ENCODE results near the gene AMDHD2.

AMDHD2 gene

GRCh38 chr16:2514333-2515179 lies 5.6 kb upstream of the AMDHD2 start:
- no peak for TF ChIP-seq ZNF274 (IDR thresholded peaks at IDR 0.05; ENCODE audit: low read depth, low read length)
- H3K4me3 ChIP-seq (ENCODE audit: low read length) = peak overlapping the region; percentile 73

GRCh38 chr16:2515180-2515851 lies 4.9 kb upstream of the AMDHD2 start:
- peak overlapping the region; percentile 73 for H3K4me3 ChIP-seq (ENCODE audit: low read length)
- TF ChIP-seq ZNF274 (IDR thresholded peaks at IDR 0.05; ENCODE audit: low read depth, low read length) = no peak

GRCh38 chr16:2516391-2517240 lies 3.6 kb upstream of the AMDHD2 start:
- no peak for TF ChIP-seq ZNF274 (IDR thresholded peaks at IDR 0.05; ENCODE audit: low read depth, low read length)
- H3K4me3 ChIP-seq (ENCODE audit: low read length) = no peak overlapping the region

GRCh38 chr16:2517954-2518605 lies 2.1 kb upstream of the AMDHD2 start:
- no peak overlapping the region for H3K4me3 ChIP-seq (ENCODE audit: low read length)

GRCh38 chr16:2518823-2519710 lies 1.1 kb upstream of the AMDHD2 start:
- no peak overlapping the region for H3K4me3 ChIP-seq (ENCODE audit: low read length)
- TF ChIP-seq ZNF274 (IDR thresholded peaks at IDR 0.05; ENCODE audit: low read depth, low read length) = no peak

More at GRCh38 chr16:2517954-2518605, 2.1 kb upstream of the AMDHD2 start:
- TF ChIP-seq ZNF274 (IDR thresholded peaks at IDR 0.05; ENCODE audit: low read depth, low read length) = no peak

- TF ChIP-seq ZNF274 (IDR thresholded peaks at IDR 0.05; ENCODE audit: low read depth, low read length) = no peak
- H3K4me3 ChIP-seq (ENCODE audit: low read length) = no peak overlapping the region; the same call in 1 of the 2 replicates
Observed at GRCh38 chr16:2519711-2520080, 475 bp upstream of the AMDHD2 start.

- peak overlapping the region; percentile 68; the same call in 1 of the 2 replicates for H3K4me3 ChIP-seq (ENCODE audit: low read length)
- TF ChIP-seq ZNF274 (IDR thresholded peaks at IDR 0.05; ENCODE audit: low read depth, low read length) = no peak
Observed at GRCh38 chr16:2520784-2521531, 787 bp downstream of the AMDHD2 start.

GRCh38 chr16:2523801-2524231 lies 3.6 kb downstream of the AMDHD2 start:
- no peak overlapping the region for H3K4me3 ChIP-seq (ENCODE audit: low read length)
- no peak for TF ChIP-seq ZNF274 (IDR thresholded peaks at IDR 0.05; ENCODE audit: low read depth, low read length)

GRCh38 chr16:2524339-2524938 lies 4.3 kb downstream of the AMDHD2 start:
- no peak for TF ChIP-seq ZNF274 (IDR thresholded peaks at IDR 0.05; ENCODE audit: low read depth, low read length)
- no peak overlapping the region for H3K4me3 ChIP-seq (ENCODE audit: low read length)

GRCh38 chr16:2526135-2526534 lies 6.0 kb downstream of the AMDHD2 start:
- no peak for TF ChIP-seq ZNF274 (IDR thresholded peaks at IDR 0.05; ENCODE audit: low read depth, low read length)

GRCh38 chr16:2527071-2527783 lies 7.1 kb downstream of the AMDHD2 start:
- no peak overlapping the region for H3K4me3 ChIP-seq (ENCODE audit: low read length)
- no peak for TF ChIP-seq ZNF274 (IDR thresholded peaks at IDR 0.05; ENCODE audit: low read depth, low read length)

More at GRCh38 chr16:2526135-2526534, 6.0 kb downstream of the AMDHD2 start:
- H3K4me3 ChIP-seq (ENCODE audit: low read length) = no peak overlapping the region
